Cardiac muscle cell (in vitro differentiated cells and primary cell): Measurements from ENCODE around the gene IL22. TPM values are rescaled to one million over a fixed set of nuclear protein-coding genes. Genes with fewer than 3 reads are reported as not detected.

ENCODE experiments used
- DNase-seq, 2 donors: peaks; one replicate each; pipeline versions ENCODE4 v3.0.0 to v3.0.0-alpha.2; 2010 to 2017; ENCODE audit warnings: low read depth in 1 of 2, low spot score in 1 of 2
- H3K27ac ChIP-seq: fragments of 200-600 bp; sonication (generic); 2 replicates; pipeline ENCODE4 v1.5.1; 2016
- H3K27me3 ChIP-seq: fragments of 200-600 bp; sonication (generic); 2 replicates; pipeline ENCODE4 v1.6.0; 2016; ENCODE audit warnings: control low read depth
- H3K36me3 ChIP-seq: fragments of 200-600 bp; sonication (generic); 2 replicates; pipeline ENCODE4 v1.5.1; 2016; ENCODE audit warnings: control low read depth
- H3K4me1 ChIP-seq: fragments of 200-600 bp; sonication (generic); 2 replicates; pipeline ENCODE4 v1.8.1; 2017; ENCODE audit warnings: low read depth, mild to moderate bottlenecking, mixed run types
- H3K4me3 ChIP-seq: fragments of 200-600 bp; sonication (generic); 2 replicates; pipeline ENCODE4 v1.5.1; 2016; ENCODE audit warnings: mild to moderate bottlenecking
- H3K9me3 ChIP-seq: fragments of 200-600 bp; sonication (generic); 2 replicates; pipeline ENCODE4 v1.5.1; 2017; ENCODE audit warnings: low read depth, mild to moderate bottlenecking, control low read depth
- polyA plus RNA-seq: library from polyadenylated mRNA; unstranded; fragments of >200 nt; fragmentation: Nextera tagmentation; extraction: Ambion mirVana; gene quantifications from 2 replicates; pipeline ENCODE4 v1.2.1, GENCODE V29; 2016
- total RNA-seq: library from RNA; depleted of rRNA; stranded (reverse); fragments of >200 nt; gene quantifications from 2 replicates; pipeline ENCODE4 v1.2.3, GENCODE V29; 2016
- TF ChIP-seq, protein P1 (sequence below): IDR thresholded peaks from 2 replicates; pipeline ENCODE4 v1.5.1; 2012; ENCODE audit warnings: low read depth, mild to moderate bottlenecking, low read length

Gene IL22
- total and polyA plus RNA-seq, 2 experiments from 2014 or later: not detected

DNA sequence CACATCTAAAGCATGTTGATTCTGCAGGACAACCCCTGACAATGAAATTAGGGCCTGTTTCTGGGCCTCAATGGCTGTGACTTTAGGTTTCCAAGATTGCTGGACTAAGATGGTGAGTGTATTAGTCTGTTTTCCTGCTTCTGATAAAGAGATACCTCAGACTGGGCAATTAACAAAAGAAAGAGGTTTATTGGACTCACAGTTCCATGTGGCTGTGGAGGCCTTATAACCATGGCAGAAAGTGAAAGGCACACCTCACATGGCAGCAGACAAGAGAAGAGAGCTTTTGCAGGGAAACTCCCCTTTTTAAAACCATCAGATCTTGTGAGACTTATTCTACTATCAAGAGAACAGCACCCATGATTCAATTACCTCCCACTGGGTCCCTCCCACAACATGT lies 10.6 kb downstream of the IL22 start:
- TF ChIP-seq, protein P1, sequence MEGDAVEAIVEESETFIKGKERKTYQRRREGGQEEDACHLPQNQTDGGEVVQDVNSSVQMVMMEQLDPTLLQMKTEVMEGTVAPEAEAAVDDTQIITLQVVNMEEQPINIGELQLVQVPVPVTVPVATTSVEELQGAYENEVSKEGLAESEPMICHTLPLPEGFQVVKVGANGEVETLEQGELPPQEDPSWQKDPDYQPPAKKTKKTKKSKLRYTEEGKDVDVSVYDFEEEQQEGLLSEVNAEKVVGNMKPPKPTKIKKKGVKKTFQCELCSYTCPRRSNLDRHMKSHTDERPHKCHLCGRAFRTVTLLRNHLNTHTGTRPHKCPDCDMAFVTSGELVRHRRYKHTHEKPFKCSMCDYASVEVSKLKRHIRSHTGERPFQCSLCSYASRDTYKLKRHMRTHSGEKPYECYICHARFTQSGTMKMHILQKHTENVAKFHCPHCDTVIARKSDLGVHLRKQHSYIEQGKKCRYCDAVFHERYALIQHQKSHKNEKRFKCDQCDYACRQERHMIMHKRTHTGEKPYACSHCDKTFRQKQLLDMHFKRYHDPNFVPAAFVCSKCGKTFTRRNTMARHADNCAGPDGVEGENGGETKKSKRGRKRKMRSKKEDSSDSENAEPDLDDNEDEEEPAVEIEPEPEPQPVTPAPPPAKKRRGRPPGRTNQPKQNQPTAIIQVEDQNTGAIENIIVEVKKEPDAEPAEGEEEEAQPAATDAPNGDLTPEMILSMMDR: no peak
- H3K27me3 ChIP-seq: no peaks in the 10 kb centered on the region
- H3K4me1 ChIP-seq: peaks cover 41% of the 10 kb centered on the region
- no peak for DNase-seq
- no peaks in the 10 kb centered on the region for H3K9me3 ChIP-seq
- H3K4me3 ChIP-seq: no peak overlapping the region
- H3K27ac ChIP-seq: no peak overlapping the region
- H3K36me3 ChIP-seq: no peaks in the 10 kb centered on the region

DNA sequence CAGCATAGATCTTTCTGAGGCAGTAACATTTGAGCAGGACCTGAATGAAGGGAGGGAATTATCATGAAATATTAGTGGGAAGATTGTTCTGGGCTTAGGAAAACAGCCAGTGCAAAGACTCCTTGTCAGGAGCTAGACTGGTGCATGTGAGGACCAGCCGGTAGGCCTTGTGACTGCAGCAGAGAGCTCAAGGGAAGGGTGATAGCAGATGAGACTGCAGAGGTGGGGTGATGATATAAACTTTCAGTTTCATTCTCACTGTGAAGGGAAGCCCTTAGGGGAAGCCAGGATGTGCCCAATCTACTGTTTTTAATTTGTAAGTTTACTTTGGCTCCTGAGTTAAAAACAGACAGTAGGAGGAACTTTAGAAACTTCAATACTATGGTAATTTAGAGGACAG lies 12.4 kb downstream of the IL22 start:
- Histone ChIP-seq H3K9me3 (no peaks in the 10 kb centered on the region), H3K4me1 (peaks cover 41% of the 10 kb centered on the region), H3K36me3 (no peaks in the 10 kb centered on the region), H3K27ac (no peak overlapping the region), H3K27me3 (no peaks in the 10 kb centered on the region), H3K4me3 (no peak overlapping the region)
- DNase-seq: peak in 1 of 2 donors; percentile 39
- TF ChIP-seq, protein P1: no peak

DNA sequence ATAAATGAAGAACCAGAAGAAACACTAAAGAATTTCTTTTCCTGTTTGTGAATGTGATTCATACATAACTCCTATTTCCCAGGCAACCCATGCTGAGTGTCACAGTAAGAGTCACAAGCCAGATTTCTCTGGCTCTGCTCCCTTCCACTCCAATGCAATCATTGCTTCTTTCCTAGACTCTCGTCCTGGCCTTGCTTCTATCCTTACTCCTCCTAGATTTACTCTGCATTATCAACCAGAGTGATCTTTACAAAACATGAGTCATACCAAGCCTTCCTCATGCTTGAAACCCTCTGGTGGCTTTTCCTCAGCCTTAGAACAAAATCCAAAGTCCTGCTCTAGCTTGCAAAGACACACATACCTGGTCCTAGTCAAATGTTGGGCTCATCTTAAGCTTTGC lies 13.3 kb downstream of the IL22 start:
- Histone ChIP-seq H3K27ac (no peak overlapping the region), H3K27me3 (no peaks in the 10 kb centered on the region), H3K4me3 (no peak overlapping the region), H3K36me3 (no peaks in the 10 kb centered on the region), H3K4me1 (peaks cover 39% of the 10 kb centered on the region), H3K9me3 (no peaks in the 10 kb centered on the region)
- TF ChIP-seq, protein P1: no peak
- peak in 1 of 2 donors; percentile 82 for DNase-seq

DNA sequence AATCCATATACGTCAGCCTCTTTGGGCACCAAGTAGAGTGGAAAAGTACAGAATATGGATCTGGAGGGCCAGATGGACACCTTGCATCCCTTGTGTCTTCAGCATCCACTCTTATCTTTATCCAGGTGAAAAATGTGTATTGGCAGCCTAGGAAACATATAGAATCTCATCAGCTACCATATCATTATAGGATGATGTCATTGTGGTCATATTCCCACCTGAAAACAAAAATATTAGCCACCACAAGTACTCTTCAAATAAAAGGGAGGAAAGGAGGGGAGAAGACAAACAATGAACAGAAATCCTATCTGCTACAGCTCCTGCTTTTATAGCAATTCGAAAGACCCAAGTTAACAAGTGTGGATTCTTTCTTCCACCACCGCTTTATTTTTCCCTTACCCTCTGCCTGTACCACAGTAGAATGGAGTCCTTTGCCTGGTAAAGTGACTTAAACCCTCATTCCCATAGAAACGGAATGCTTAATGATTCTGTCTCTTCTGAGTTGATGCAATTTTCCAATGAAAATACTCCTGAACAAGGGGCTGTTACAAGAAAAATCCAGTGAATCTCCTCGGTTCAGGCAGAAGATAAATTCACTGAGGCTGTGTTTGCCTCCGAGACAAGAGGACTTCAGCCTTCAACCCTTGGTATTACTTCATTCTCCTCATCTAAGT lies 14.0 kb downstream of the IL22 start:
- H3K9me3 ChIP-seq: no peaks in the 10 kb centered on the region
- H3K4me1 ChIP-seq: peaks cover 34% of the 10 kb centered on the region
- no peaks in the 10 kb centered on the region for H3K27me3 ChIP-seq
- TF ChIP-seq, protein P1: no peak
- no peak overlapping the region for H3K27ac ChIP-seq
- H3K36me3 ChIP-seq: no peaks in the 10 kb centered on the region
- DNase-seq: no peak
- no peak overlapping the region for H3K4me3 ChIP-seq

DNA sequence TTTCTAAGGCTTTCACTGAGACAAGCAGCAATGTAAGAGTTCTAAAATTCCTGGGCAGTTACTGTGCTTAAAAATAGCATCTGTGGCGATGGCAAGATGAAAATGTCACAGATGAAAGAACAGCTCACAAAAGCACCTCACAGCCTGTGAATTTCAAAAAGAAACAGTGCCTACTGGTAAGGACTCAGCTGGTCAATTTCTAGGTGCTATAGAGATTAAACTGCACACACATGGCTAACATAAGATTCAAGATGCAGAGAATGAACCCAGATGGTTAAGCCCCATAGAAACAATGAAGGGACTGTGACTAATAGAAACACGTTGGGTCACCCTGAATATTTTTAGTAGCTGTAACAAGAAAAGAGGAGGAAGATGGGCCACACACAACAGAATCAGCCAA lies 15.8 kb downstream of the IL22 start:
- no peak overlapping the region for H3K4me3 ChIP-seq
- H3K36me3 ChIP-seq: no peaks in the 10 kb centered on the region
- TF ChIP-seq, protein P1: no peak
- peak overlapping the region; percentile 84 for H3K27ac ChIP-seq
- peak in 1 of 2 donors; percentile 18 for DNase-seq
- H3K4me1 ChIP-seq: peaks cover 24% of the 10 kb centered on the region
- H3K9me3 ChIP-seq: no peaks in the 10 kb centered on the region
- no peaks in the 10 kb centered on the region for H3K27me3 ChIP-seq

DNA sequence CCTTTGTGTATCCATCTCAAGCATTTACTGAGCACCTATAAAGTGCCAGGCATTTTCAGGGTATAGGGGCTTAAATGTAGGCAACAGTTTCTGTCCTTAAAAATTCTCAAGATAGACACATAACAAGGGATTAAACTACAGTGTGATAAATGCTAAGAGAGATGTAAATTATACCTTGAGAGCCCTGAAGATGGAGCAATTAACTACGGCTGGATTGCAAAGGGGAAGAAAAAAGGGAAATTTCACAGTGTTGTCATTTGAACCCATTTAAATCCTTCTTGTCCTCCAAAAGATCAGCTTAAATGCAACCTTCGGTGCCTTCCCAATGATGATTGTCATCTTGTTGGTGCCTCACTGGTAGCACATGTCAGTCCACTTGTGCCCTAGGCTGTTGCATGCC lies 16.3 kb downstream of the IL22 start:
- H3K27ac ChIP-seq: peak overlapping the region; percentile 84
- TF ChIP-seq, protein P1: peak; percentile 42
- H3K36me3 ChIP-seq: no peaks in the 10 kb centered on the region
- no peak overlapping the region for H3K4me3 ChIP-seq
- no peaks in the 10 kb centered on the region for H3K9me3 ChIP-seq
- no peaks in the 10 kb centered on the region for H3K27me3 ChIP-seq
- H3K4me1 ChIP-seq: peaks cover 24% of the 10 kb centered on the region
- DNase-seq: peak in 1 of 2 donors; percentile 50
